K562 (cell line): ENCODE results near the gene FAM180B. TPM values are rescaled to one million over a fixed set of nuclear protein-coding genes. Genes with fewer than 3 reads are reported as not detected.

Source experiments
- CEBPG ChIP-seq, 3 experiments: fragments of 200-800 bp in 1 of 3; sonication (Bioruptor generic) in 1 of 3; sonication (generic) in 1 of 3; formaldehyde crosslinking in 1 of 3; IDR thresholded peaks in 2 of 3; conservative IDR thresholded peaks in 1 of 3; 2 replicates each; pipeline versions ENCODE4 v1.6.1 to v1.8.0; 2016 to 2022; ENCODE audit warnings: missing compliant biosample characterization in 2 of 3, missing genetic modification characterization in 2 of 3, mild to moderate bottlenecking in 1 of 3, missing genetic modification reagents in 1 of 3
- COPS2 ChIP-seq: fragments of 450-650 bp; conservative IDR thresholded peaks from 2 replicates; pipeline ENCODE4 v1.6.1; 2016; ENCODE audit warnings: mild to moderate bottlenecking, moderate library complexity
- CUX1 ChIP-seq: fragments of 200-800 bp; sonication (Bioruptor generic); IDR thresholded peaks from 2 replicates; pipeline ENCODE4 v1.6.1; 2016; ENCODE audit warnings: missing genetic modification characterization, missing compliant biosample characterization
- ETV6 ChIP-seq, 3 experiments: fragments of 150-350 bp in 1 of 3; sonication (generic) in 1 of 3; formaldehyde crosslinking in 1 of 3; IDR thresholded peaks; 2 replicates each; pipeline versions ENCODE4 v1.6.1 to v1.8.0; 2014 to 2022; ENCODE audit warnings: borderline replicate concordance in 2 of 3, low read depth in 2 of 3, antibody characterized with exemption in 1 of 3, low read length in 1 of 3, mild to moderate bottlenecking in 1 of 3, missing genetic modification reagents in 1 of 3
- FOXK1 ChIP-seq: sonication (generic); formaldehyde crosslinking; IDR thresholded peaks from 2 replicates; pipeline ENCODE4 v1.8.0; 2022; ENCODE audit warnings: missing genetic modification reagents, mild to moderate bottlenecking, borderline replicate concordance
- GTF2F1 ChIP-seq: IDR thresholded peaks from 2 replicates; pipeline ENCODE4 v1.6.1; 2011; ENCODE audit warnings: low read depth, low read length, improper control_type of control experiment
- NR3C1 ChIP-seq: sonication (generic); formaldehyde crosslinking; IDR thresholded peaks from 2 replicates; pipeline ENCODE4 v1.8.1; 2022; ENCODE audit warnings: missing genetic modification reagents
- RBM39 ChIP-seq: fragments of 200-400 bp; formaldehyde crosslinking; optimal IDR thresholded peaks from 2 replicates; pipeline ENCODE3; 2018; ENCODE audit warnings: low read depth, low read length
- SAFB ChIP-seq: fragments of 200-400 bp; formaldehyde crosslinking; IDR thresholded peaks from 2 replicates; pipeline ENCODE4 v1.6.1; 2017; ENCODE audit warnings: low read depth, low read length, borderline replicate concordance
- ZNF507 ChIP-seq: conservative IDR thresholded peaks from 2 replicates; pipeline ENCODE4 v1.6.1; 2017; ENCODE audit warnings: missing genetic modification characterization, missing compliant biosample characterization
- ZNF57 ChIP-seq: fragments of 450-650 bp; formaldehyde crosslinking; IDR thresholded peaks from 2 replicates; pipeline ENCODE4 v1.4.0; 2020; ENCODE audit warnings: mild to moderate bottlenecking, moderate library complexity
- polyA plus RNA-seq, 8 experiments: library from polyadenylated mRNA; depleted of rRNA in 4 of 8; stranded (reverse) in 5 of 8; unstranded in 3 of 8; fragments of >200 nt; fragmentation: Nextera tagmentation in 2 of 8; fragmentation: Illumina TruSeq in 1 of 8; extraction: Ambion mirVana in 2 of 8; extraction: Trizol in 1 of 8; gene quantifications; 2 replicates each; pipeline versions ENCODE4 v1.2.1 to v1.2.3, GENCODE V29; 2011 to 2014; ENCODE audit warnings: inconsistent platforms in 1 of 8, missing spikeins in 1 of 8
- total RNA-seq, 7 experiments: library from RNA; depleted of rRNA in 6 of 7; stranded (reverse); fragments of >200 nt in 6 of 7; fragmentation: Illumina TruSeq in 2 of 7; extraction: Trizol in 2 of 7; gene quantifications; 2 replicates each; pipeline versions ENCODE4 v1.2.1 to v1.2.3, GENCODE V29; 2011 to 2021; ENCODE audit warnings: low replicate concordance in 1 of 7
- TF ChIP-seq, protein P1 (sequence below): fragments of 450-650 bp; IDR thresholded peaks from 2 replicates; pipeline ENCODE4 v1.6.1; 2016; ENCODE audit warnings: antibody characterized with exemption
- TF ChIP-seq, protein P2 (sequence below), 2 experiments: fragments of 450-650 bp in 1 of 2; sonication (generic) in 1 of 2; formaldehyde crosslinking in 1 of 2; IDR thresholded peaks in 1 of 2; conservative IDR thresholded peaks in 1 of 2; 2 replicates each; pipeline versions ENCODE4 v1.6.1 to v1.8.1; 2016 to 2023; ENCODE audit warnings: mild to moderate bottlenecking in 2 of 2, moderate library complexity in 2 of 2, inconsistent platforms in 1 of 2, missing genetic modification reagents in 1 of 2

FAM180B gene
- total and polyA plus RNA-seq, 9 of the 15 experiments (the other 6 are each of a cell fraction or from before 2014, with no cell fraction given): 0.05 to 0.14 TPM; not detected in 7

DNA sequence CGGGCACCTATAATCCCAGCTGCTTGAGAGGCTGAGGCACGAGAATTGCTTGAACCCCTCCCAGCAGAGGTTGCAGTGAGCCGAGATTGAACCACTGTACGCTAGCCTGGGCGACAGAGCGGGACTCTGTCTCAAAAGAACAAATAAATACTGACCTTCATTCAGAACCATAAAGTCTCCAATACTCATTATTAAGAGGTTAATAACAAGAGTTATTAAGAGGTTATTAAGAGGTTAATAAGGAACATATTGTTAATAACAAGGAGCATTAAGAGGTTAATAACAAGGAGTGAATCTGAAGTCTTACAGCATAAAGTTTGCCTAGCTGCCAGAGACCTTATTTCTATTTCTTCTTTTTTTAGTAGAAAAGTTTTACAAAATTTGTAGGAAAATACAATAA, 41.2 kb upstream of the FAM180B start (continued):
- TF ChIP-seq CUX1 (CRISPR knock-in tag) (no peak), CEBPG (CRISPR knock-in tag; IDR thresholded peaks at IDR 0.05) (no peak), CEBPG (tag; conservative IDR thresholded peaks at IDR 0.05 in 1 of 2, IDR thresholded peaks at IDR 0.05 in 1 of 2) (no peak), NR3C1 (CRISPR knock-in tag) (no peak), ETV6 (IDR thresholded peaks at IDR 0.05; ENCODE audit: borderline replicate concordance in 1 of 2, low read depth in 2 of 2, low read length in 1 of 2) (no peak), ETV6 (CRISPR knock-in tag; IDR thresholded peaks at IDR 0.05; ENCODE audit: borderline replicate concordance) (peak; percentile 86; the same call in 1 of the 2 replicates), FOXK1 (CRISPR knock-in tag) (0 out of 2 replicates have a peak, but pooled peaks have one; percentile 23), ZNF507 (tag) (no peak), RBM39 (no peak), ZNF57 (CRISPR knock-in tag) (no peak), COPS2 (no peak), GTF2F1 (no peak), SAFB (no peak)
- TF ChIP-seq, protein P1, sequence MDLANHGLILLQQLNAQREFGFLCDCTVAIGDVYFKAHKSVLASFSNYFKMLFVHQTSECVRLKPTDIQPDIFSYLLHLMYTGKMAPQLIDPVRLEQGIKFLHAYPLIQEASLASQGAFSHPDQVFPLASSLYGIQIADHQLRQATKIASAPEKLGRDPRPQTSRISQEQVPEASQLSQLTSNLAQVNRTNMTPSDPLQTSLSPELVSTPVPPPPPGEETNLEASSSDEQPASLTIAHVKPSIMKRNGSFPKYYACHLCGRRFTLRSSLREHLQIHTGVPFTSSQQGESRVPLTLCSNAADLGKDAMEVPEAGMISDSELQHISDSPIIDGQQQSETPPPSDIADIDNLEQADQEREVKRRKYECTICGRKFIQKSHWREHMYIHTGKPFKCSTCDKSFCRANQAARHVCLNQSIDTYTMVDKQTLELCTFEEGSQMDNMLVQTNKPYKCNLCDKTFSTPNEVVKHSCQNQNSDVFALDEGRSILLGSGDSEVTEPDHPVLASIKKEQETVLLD: no peak
- TF ChIP-seq, protein P2, sequence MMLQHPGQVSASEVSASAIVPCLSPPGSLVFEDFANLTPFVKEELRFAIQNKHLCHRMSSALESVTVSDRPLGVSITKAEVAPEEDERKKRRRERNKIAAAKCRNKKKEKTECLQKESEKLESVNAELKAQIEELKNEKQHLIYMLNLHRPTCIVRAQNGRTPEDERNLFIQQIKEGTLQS (IDR thresholded peaks at IDR 0.05): no peak
- TF ChIP-seq, protein P2 (CRISPR knock-in tag; conservative IDR thresholded peaks at IDR 0.05): peak; percentile 77; the same call in 1 of the 2 replicates
